Bronchial epithelial cell (primary cell): ENCODE measurements around the gene RGMA. TPM values are rescaled to one million over a fixed set of nuclear protein-coding genes. Genes with fewer than 3 reads are reported as not detected.
A peak's percentile ranks its signal among the peaks of the same experiment; 100 is the strongest.
"Not testable (repeated sequence)": the region's sequence is repeated elsewhere in the genome, so short reads cannot be mapped to it uniquely, and the experiment has no call there.

Experiments
- DNase-seq: peaks from one replicate; pipeline ENCODE4 v3.0.0-alpha.2; 2010; ENCODE audit warnings: low read depth
- FAIRE-seq: peaks from 2 replicates; lab custom pipeline; 2011; peaks lifted over from hg19 to GRCh38; lab: Jason Lieb, UNC
- H3K27me3 ChIP-seq: 2 replicates; pipeline ENCODE4 v1.5.1; 2011; ENCODE audit warnings: low read length; ENCODE audit not compliant: control insufficient read depth, insufficient read depth
- H3K36me3 ChIP-seq: 2 replicates; pipeline ENCODE4 v1.5.1; 2011; ENCODE audit warnings: low read length; ENCODE audit not compliant: control insufficient read depth, insufficient read depth
- H3K4me3 ChIP-seq: 2 replicates; pipeline ENCODE4 v1.5.1; 2011; ENCODE audit warnings: mild to moderate bottlenecking, low read depth, low read length, control low read depth
- total RNA-seq: library from RNA; depleted of rRNA; stranded (reverse); fragments of >200 nt; gene quantifications from 2 replicates; pipeline ENCODE4 v1.2.1, GENCODE V29; 2014
- TF ChIP-seq, protein P1 (sequence below): IDR thresholded peaks from 2 replicates; pipeline ENCODE4 v1.5.1; 2011; ENCODE audit warnings: mild to moderate bottlenecking, moderate library complexity, low read length, control low read depth, inconsistent platforms; ENCODE audit not compliant: insufficient read depth, severe bottlenecking

RGMA gene
- total RNA-seq, 1 donor from 2014 or later: 0.53 TPM

DNA sequence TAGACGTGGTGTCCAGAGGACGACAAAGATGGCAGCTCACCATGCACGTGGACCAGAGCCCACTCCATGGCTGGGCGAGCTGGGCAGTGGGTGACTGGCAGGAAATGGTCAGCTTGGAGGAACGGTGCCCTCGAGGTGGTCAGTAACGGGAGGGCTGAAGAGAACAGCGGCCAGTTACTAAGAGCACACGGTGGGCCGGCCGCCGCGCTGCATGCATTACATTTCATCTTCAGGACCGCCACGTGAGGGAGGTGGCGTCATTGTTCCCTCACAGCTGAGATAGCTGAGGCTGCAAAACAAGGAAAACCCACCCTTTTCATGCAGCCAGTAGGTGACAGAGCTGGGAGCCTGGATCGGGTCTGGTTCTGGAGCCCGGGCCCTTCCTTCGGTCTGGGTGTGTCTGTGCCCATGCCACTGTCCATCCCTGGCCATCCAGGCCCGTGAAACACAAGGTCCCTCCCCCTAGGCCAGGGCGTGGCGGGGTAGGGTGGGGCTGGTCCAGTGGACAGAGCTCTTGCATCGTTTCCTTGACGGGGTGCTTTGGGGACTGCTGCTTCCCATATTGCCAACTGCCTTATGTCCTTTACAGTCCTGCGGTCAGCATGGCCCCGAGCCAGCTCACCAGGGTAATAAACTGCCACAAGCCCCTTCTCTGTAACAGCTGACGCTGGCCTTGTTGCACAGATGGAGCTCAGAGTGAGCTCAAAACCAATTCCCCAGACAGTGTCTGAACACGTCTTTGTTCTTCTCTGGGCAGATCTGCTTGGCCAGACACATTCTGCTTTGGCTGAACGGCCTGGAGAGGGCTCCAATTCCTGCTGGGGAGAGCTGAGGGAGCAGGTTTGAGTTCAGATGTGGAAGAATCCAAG lies 51.8 kb downstream of the RGMA start:
- TF ChIP-seq, protein P1, sequence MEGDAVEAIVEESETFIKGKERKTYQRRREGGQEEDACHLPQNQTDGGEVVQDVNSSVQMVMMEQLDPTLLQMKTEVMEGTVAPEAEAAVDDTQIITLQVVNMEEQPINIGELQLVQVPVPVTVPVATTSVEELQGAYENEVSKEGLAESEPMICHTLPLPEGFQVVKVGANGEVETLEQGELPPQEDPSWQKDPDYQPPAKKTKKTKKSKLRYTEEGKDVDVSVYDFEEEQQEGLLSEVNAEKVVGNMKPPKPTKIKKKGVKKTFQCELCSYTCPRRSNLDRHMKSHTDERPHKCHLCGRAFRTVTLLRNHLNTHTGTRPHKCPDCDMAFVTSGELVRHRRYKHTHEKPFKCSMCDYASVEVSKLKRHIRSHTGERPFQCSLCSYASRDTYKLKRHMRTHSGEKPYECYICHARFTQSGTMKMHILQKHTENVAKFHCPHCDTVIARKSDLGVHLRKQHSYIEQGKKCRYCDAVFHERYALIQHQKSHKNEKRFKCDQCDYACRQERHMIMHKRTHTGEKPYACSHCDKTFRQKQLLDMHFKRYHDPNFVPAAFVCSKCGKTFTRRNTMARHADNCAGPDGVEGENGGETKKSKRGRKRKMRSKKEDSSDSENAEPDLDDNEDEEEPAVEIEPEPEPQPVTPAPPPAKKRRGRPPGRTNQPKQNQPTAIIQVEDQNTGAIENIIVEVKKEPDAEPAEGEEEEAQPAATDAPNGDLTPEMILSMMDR: peak; percentile 28
- FAIRE-seq: peak; percentile 89
- peak; percentile 49 for DNase-seq

DNA sequence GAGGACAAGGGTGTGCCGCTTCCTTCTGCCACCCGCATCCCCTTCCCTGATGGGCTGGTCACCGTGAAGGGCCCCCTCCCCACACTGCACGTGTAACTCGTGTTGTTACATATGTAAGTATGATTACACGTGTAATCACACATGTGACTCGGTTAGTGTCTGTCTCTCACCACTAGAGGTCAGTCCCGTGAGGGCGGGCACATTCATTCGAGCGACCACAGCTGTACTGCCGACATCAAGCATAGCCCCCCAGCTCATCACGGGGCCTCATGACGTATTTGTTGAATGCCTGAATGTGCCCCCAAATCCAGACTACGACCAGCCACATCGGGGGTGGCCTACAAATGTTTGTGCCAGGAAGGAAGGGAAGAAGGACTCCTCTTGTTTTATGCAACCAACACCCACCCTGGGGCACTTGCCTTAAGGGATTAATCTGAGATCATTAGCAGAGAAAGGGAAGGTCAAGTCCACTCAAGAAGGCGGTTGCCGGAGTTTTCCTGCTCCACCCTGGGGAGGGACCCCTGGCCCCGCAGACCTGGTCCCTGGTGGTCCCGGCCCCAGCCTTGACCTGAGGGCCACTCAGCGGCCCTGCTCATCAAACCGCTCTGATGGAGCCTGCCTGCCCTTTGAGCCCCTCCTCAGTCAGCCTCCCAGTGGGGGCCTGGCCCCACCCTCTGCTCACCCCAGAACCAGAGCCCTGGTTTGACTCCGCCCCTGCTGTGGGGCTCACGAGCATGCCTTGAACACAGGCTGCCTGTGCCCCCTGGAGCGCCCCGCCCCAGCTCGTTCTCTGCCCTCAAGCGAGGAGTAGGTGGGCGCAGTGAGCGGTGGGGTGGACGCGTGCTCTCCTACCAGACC lies 52.8 kb downstream of the RGMA start:
- TF ChIP-seq, protein P1: peak; percentile 76
- DNase-seq (peak; percentile 46), FAIRE-seq (peak; percentile 50)
- no peaks in the 10 kb centered on the region for H3K27me3 ChIP-seq
- no peaks in the 10 kb centered on the region for H3K36me3 ChIP-seq
- no peak overlapping the region for H3K4me3 ChIP-seq

More for the DNA sequence above, 51.8 kb downstream of the RGMA start:
- H3K4me3 ChIP-seq: no peak overlapping the region
- H3K27me3 ChIP-seq: no peaks in the 10 kb centered on the region
- no peaks in the 10 kb centered on the region for H3K36me3 ChIP-seq

DNA sequence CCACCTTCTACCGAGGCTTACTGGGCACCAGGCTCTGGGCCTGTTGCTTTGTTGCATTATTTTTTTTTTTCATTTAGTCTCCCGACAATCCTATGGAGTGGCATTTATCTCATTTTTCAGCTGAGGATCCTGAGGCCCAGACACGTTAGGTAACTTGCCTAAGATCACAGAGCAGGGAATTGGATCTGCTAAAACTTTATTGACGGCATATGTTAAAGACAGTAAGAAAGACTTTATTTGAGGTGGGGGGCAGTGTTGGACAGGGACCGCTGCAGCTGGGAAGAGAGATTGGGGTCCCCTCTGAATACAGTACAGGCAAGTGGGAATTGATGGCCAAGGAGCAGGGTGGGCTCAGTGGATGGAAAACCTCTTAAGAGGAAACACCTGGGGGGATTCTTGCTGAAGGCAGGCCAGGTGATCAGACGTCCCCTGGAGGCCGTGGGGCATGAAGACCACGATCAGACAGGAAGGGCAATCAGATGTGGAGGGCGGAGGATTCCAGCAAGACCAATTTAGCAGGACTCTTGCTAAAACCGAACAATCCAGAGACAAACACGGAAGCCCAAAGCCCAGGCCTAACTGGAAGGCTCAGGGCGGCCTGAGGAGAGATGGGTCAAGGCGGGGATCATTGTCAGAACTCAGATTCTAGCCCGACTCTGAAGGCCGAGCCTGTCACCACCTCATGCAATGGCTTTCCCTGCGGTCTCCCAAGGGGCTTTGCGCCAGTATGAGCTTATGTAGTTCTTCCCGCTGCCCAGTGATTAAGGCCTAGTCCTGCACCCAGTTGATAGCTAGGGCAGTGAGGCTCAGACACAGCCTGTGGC lies 53.7 kb downstream of the RGMA start:
- Histone ChIP-seq H3K27me3 (no peaks in the 10 kb centered on the region), H3K36me3 (no peaks in the 10 kb centered on the region), H3K4me3 (no peak overlapping the region)
- TF ChIP-seq, protein P1: no peak
- DNase-seq (no peak), FAIRE-seq (no peak)

DNA sequence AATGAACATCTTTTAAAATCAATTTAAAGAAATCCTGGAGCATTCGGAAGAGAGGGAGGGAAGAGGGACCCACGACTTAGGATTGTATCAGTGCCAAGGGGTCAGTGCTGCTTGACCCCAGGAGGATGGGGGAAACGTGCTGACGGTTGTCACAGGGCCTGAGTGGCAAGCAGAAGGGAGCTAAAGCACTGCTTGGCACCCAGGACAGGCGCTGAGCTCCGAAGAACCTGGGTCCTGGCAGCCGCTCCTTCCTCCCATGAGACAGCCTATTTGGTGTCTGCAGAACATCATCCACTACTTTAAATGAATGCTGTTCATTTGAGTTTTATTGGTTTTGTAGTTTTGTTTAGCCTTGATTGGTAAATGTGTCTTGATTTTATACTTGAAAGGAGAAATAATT lies 54.5 kb downstream of the RGMA start:
- TF ChIP-seq, protein P1: no peak
- Histone ChIP-seq H3K4me3 (no peak overlapping the region), H3K36me3 (no peaks in the 10 kb centered on the region), H3K27me3 (no peaks in the 10 kb centered on the region)
- no peak for DNase-seq
- no peak for FAIRE-seq

DNA sequence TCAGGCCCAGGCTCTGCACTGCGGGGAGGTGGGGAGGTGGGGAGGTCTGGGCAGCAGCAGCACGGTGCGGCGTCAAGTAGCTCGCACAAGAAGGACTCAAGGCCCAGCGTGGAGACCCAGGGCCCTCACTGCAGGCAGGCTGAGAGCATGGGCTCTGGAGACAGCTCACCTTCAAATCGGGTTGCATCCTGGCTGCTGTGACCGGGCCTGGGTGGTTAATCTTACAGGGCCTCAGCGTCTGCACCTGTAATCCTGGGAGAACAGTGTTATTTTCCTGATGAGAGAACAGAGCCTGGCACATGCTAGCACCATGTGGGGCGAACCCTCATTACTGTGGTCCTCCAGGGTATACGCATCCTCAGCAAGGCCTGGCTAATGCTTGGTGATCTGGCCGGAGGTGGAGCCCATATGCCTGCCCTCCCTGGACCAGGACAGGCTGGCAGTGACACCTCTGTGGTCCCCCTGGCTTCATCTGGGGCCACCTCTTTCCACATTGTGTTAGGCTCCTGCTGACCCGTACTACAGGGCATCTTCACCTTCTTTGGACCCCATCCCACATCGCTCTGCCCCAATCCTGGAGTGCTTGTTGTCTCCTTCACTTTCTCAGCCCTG lies 55.5 kb downstream of the RGMA start:
- DNase-seq: no peak
- no peak for FAIRE-seq
- Histone ChIP-seq H3K27me3 (no peaks in the 10 kb centered on the region), H3K4me3 (no peak overlapping the region), H3K36me3 (no peaks in the 10 kb centered on the region)
- TF ChIP-seq, protein P1: no peak

DNA sequence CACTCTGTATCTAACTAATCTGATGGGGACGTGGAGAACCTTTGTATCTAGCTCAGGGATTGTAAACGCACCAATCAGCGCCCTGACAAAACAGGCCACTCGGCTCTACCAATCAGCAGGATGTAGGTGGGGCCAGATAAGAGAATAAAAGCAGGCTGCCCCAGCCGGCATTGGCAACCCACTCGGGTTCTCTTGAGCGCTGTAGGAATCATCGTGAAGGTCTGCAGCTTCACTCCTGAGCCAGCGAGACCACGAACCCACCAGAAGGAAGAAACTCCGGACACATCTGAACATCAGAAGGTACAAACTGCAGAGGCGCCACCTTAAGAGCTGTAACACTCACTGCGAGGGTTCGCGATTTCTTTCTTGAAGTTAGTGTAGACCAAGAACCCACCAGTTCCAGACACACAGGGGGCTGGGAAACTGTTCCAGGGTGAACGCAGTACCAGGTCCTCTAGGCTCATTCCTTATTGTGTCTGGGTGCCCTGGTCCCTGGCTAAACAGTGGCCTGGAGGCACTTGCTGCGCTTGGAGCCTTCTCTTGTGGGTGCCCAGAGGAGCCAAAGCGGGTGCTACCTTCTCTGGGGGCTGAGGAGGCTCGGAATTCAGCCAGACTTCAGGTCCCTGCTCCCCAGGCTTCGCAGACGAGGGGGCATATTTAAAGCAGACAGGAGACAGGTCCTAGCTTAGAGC lies 56.4 kb downstream of the RGMA start:
- not testable (repeated sequence) for H3K4me3 ChIP-seq, H3K36me3 ChIP-seq, DNase-seq, H3K27me3 ChIP-seq, FAIRE-seq

DNA sequence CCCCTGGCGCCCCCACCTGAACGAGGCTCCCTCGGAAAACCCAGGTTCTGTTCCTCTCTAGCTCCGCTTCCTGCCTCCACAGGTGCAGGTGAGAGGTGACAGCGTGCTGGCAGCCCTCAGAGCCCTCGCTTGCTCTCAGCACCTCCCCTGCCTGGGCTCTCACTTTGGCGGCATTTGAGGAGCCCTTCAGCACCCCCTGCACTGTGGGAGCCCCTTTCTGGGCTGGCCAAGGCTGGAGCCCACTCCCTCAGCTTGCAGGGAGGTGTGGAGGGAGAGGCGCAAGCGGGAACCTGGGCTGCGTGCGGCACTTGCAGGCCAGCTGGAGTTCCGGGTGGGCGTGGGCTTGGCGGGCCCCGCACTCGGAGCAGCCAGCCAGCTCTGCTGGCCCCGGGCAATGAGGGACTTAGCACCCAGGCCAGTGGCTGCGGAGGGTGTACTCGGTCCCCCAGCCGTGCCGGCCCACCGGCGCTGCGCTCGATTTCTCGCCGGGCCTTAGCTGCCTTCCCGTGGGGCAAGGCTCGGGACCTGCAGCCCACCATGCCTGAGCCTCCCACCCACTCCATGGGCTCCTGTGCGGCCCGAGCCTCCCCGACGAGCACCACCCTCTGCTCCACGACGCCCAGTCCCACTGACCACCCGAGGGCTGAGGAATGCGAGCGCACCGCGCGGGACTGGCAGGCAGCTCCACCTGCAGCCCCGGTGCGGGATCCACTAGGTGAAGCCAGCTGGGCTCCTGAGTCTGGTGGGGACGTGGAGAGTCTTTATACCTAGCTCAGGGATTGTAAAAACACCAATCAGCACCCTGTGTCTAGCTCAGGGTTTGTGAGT lies 57.2 kb downstream of the RGMA start:
- H3K27me3 ChIP-seq, DNase-seq: not testable (repeated sequence)

More for the DNA sequence above, 57.2 kb downstream of the RGMA start:
- not testable (repeated sequence) for FAIRE-seq, H3K36me3 ChIP-seq, H3K4me3 ChIP-seq
